GM18951 (cell line): Measurements from ENCODE around the gene RNF214.

Experiments used
- POLR2A ChIP-seq: IDR thresholded peaks from 4 replicates; pipeline ENCODE4 v1.6.1; 2011; ENCODE audit warnings: mild to moderate bottlenecking; ENCODE audit not compliant: insufficient read length, insufficient read depth; ENCODE audit errors: extremely low read depth
- in situ Hi-C: fragments of 300-500 bp; cut with MboI; formaldehyde crosslinking; loops from one replicate; pipeline ENCODE4 v1.12.0; 2022; ENCODE audit warnings: low sequenced_read_pairs, mixed read lengths, inconsistent platforms; ENCODE audit not compliant: unreplicated experiment

RNF214 gene

DNA sequence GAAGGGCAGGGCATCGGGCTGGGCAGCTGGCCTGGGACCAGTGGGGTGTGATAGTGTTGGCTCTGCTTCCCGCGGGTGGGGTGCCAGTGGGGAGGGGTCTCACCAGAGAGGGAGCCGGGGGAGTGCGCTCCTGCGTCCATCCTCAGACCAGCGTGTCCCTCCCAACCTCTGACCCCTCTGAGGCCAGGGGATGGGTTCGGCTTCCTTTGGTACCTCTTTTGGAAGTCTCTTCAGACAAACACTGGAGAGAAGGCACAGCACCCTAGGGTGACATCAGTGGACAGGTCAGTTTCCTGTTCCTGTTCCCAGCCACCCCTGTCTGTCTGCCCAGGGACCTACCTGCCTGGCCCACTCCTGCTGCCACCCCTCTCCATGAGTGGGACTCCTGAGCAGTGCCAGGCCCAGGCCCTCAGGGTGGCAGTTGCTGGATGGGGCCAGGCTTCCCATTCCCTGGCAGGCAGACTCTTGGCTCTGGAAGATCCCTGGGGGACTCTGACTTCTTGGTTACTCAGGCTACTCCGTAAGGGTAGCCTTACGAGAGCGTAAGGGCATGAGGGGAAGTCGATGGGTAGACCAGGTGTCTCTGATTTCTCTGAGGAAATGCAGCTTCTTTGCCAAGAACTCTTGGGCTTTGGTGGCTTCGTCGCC lies 30.7 kb upstream of the RNF214 start:
- TF ChIP-seq POLR2A: no peak
- in situ Hi-C loops: no loop called here

GRCh38 chr11:117202386-117203068 lies 29.9 kb upstream of the RNF214 start:
- no peak for TF ChIP-seq POLR2A
- in situ Hi-C loops: no loop called here

DNA sequence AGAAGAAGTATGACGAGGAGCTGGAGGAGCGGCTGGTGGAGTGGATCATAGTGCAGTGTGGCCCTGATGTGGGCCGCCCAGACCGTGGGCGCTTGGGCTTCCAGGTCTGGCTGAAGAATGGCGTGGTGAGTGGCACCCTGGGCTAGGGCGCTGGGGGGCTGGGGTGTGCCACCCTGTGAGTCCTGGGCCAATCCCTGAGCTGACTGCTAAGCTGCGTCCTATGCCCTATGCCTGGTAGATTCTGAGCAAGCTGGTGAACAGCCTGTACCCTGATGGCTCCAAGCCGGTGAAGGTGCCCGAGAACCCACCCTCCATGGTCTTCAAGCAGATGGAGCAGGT lies 29.4 kb upstream of the RNF214 start:
- in situ Hi-C loops: no loop called here
- TF ChIP-seq POLR2A: no peak

DNA sequence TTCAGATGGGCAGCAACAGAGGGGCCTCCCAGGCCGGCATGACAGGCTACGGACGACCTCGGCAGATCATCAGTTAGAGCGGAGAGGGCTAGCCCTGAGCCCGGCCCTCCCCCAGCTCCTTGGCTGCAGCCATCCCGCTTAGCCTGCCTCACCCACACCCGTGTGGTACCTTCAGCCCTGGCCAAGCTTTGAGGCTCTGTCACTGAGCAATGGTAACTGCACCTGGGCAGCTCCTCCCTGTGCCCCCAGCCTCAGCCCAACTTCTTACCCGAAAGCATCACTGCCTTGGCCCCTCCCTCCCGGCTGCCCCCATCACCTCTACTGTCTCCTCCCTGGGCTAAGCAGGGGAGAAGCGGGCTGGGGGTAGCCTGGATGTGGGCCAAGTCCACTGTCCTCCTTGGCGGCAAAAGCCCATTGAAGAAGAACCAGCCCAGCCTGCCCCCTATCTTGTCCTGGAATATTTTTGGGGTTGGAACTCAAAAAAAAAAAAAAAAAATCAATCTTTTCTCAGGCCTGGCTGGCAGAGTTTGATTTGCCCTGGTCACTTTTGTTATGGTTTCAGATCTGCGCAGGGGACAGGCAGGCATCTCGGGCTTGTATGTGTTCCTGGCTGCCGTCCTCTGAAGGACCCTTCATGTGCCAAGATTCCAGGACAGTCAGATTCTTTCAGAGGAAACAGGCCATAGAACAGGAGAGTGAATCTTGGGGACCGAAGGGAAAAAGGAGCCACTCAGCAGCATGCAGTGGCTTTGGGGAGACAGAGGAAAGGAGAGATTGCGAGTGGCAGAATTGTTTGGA lies 28.0 kb upstream of the RNF214 start:
- in situ Hi-C loops: loop anchor here (5.0 kb wide), 1 partner anchor 67 kb away; no protein-coding TSS in a partner anchor
- TF ChIP-seq POLR2A: no peak

GRCh38 chr11:117205211-117205818 lies 27.2 kb upstream of the RNF214 start:
- TF ChIP-seq POLR2A: no peak
- in situ Hi-C loops: loop anchor here (5.0 kb wide), 1 partner anchor 68 kb away; no protein-coding TSS in a partner anchor

- in situ Hi-C loops: loop anchor here (5.0 kb wide), 1 partner anchor 69 kb away; no protein-coding TSS in a partner anchor
These were observed 26.4 kb upstream of the RNF214 start for GRCh38 chr11:117206111-117206510.

DNA sequence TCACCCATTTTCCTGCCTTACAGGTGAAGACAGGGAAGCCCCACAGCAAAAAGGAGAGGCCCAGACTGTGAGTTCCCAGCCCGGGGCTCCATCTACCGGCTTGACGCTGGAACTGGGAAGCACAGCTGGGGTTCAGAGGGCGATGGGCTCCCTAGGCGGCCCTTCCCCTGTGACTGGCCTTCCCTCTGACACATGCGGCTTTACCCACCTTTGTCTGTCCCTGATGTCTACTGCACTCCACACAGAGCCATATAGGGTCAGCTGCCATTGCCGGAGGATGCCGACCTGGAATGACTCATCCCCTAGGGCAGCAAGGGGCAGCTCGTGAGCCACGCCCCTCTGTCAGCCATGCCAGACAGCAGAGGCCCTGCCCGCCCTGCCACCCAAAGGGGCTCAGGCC lies 25.6 kb upstream of the RNF214 start:
- in situ Hi-C loops: loop anchor here (5.0 kb wide), 1 partner anchor 70 kb away; no protein-coding TSS in a partner anchor

DNA sequence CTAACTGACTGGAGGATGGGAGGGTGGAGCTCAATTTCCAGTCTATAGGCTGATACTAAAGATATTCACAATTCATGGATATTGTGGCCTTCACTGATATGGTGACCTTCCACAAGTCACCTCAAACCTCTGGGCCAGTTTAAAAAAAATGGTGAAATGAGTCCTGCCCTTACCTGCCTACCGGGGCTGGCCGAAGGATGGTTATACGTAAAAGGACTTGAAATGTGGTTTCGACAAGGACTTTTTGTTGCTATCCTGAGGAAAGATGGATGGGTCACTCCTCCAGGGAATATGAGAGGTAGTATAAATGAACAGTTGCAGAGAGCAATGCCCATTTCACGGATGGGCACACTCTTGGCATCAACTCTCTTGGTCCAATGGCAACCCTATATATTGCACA lies 25.0 kb upstream of the RNF214 start:
- in situ Hi-C loops: loop anchor here (5.0 kb wide), 1 partner anchor 70 kb away; no protein-coding TSS in a partner anchor

- in situ Hi-C loops: loop anchor here (5.0 kb wide), 1 partner anchor 71 kb away; no protein-coding TSS in a partner anchor
These were observed 23.8 kb upstream of the RNF214 start for GRCh38 chr11:117208710-117209109.

- in situ Hi-C loops: loop anchor here (5.0 kb wide), 1 partner anchor 72 kb away; no protein-coding TSS in a partner anchor
These were observed 22.9 kb upstream of the RNF214 start for GRCh38 chr11:117209351-117210125.

GRCh38 chr11:117210620-117211019 lies 21.9 kb upstream of the RNF214 start:
- TF ChIP-seq POLR2A: no peak

GRCh38 chr11:117212697-117213355 lies 19.6 kb upstream of the RNF214 start:
- in situ Hi-C loops: no loop called here
- TF ChIP-seq POLR2A: no peak

More at GRCh38 chr11:117210620-117211019, 21.9 kb upstream of the RNF214 start:
- in situ Hi-C loops: no loop called here
